ENCODE results near the gene OGT.
A peak's percentile ranks its signal among the peaks of the same experiment; 100 is the strongest.

The OGT gene

DNA sequence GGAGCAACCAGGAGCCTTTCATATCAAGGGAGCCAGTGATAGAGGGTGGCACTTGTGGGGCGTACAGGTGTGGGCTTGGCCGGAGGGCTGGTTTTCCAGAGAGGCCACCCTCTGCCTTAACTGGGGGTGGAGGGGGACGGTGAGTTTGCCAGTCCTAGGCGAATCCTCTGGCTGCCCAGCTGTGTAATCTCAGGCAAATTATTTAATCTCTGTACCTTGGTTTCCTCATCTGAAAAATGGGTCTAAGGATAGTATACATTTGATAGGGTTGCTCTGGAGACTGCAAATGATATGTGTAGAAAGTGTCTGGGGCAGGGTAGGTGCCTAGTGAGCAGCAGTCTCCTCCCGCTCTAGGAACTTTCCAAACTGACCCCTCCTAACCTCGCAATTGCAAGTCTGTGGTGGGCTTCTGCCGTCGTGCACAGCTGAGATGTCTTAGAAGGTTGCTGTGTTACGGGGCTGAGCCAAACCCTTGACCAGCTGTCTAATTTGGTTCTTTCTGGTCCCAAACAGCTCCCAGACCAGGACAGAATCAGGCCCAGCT lies 89.2 kb downstream of the OGT start:
- H3K27me3 ChIP-seq (ENCODE audit: insufficient read depth, low read depth, severe bottlenecking) = peaks cover 16% of the 10 kb centered on the region
- TF ChIP-seq, protein P1, sequence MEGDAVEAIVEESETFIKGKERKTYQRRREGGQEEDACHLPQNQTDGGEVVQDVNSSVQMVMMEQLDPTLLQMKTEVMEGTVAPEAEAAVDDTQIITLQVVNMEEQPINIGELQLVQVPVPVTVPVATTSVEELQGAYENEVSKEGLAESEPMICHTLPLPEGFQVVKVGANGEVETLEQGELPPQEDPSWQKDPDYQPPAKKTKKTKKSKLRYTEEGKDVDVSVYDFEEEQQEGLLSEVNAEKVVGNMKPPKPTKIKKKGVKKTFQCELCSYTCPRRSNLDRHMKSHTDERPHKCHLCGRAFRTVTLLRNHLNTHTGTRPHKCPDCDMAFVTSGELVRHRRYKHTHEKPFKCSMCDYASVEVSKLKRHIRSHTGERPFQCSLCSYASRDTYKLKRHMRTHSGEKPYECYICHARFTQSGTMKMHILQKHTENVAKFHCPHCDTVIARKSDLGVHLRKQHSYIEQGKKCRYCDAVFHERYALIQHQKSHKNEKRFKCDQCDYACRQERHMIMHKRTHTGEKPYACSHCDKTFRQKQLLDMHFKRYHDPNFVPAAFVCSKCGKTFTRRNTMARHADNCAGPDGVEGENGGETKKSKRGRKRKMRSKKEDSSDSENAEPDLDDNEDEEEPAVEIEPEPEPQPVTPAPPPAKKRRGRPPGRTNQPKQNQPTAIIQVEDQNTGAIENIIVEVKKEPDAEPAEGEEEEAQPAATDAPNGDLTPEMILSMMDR (IDR thresholded peaks at IDR 0.05; ENCODE audit: low read depth, low read length) = no peak
- H3K9me3 ChIP-seq (ENCODE audit: severe bottlenecking) = no peaks in the 10 kb centered on the region
- H3K36me3 ChIP-seq = no peaks in the 10 kb centered on the region
- H3K4me3 ChIP-seq (ENCODE audit: low read depth, low read length) = no peak overlapping the region
- no peak overlapping the region for H3K27ac ChIP-seq
- no peak for DNase-seq

DNA sequence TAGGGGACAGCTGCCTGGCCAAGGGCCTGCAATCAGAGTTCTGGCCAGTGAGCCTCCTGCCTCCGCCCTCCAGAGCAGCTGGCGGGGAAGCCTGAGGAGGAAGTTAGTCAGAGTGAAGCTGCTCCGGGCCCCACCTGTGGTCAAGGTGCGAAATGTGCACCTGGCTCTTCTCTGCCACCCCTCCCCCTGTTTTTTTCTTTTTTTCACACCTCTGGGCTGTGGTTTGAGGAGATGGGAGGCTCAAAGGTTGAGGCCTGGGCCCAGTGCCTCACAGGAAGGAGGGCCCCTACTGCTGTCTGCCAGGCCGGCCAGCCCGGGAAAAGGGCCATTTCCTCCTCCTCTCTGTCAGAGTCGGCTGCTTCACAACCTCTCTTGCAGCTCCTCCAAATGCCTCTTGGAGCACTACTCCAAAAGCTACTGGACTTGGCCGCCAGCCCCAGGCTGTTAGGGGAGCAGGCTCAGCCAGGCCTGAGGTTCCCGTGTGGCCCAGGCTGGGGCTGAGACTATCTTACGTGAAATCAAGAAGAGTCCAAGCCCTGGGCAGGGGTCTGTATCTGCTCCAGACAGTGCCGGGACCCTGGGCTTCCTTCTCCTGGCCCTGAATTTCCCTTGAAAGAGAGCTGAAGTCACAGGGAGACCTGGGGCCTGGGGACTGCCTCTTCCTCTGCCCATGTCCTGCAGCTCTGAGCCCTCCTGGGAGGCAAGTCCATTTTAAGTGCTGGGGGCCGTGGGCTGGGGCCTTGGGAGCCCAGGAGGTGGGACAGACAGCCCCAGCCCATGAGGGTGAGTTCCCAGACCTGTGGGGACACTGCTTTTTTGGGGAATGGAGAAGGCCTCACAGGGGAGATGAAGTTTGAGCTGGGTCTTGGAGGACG lies 89.9 kb downstream of the OGT start:
- DNase-seq = peak; percentile 25

DNA sequence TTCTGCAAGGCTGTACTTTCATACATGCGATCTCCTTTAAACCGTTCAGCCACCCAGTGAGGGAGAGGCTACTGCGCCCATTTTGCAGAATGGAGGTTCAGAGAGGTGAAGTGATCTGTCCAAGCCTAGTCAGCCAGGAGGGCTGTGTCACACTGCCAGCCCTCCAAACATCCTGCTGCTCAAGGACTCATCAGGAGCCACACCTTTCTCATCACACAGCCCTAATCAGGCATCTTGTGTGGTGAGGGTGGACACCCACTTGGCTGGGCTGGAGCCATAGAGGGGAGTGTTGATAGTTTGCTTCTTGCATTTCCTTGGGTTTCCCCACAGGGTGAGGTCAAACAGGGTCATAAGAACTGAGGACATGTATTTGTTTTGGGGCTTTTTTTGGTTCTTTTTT lies 90.8 kb downstream of the OGT start:
- Histone ChIP-seq H3K9me3 (ENCODE audit: severe bottlenecking) (no peaks in the 10 kb centered on the region), H3K36me3 (no peaks in the 10 kb centered on the region), H3K4me3 (ENCODE audit: low read depth, low read length) (no peak overlapping the region), H3K27me3 (ENCODE audit: insufficient read depth, low read depth, severe bottlenecking) (peaks cover 15% of the 10 kb centered on the region), H3K27ac (no peak overlapping the region)
- no peak for DNase-seq
- TF ChIP-seq, protein P1 (IDR thresholded peaks at IDR 0.05; ENCODE audit: low read depth, low read length) = no peak

More for the DNA sequence above, 89.9 kb downstream of the OGT start:
- Histone ChIP-seq H3K27ac (no peak overlapping the region), H3K9me3 (ENCODE audit: severe bottlenecking) (no peaks in the 10 kb centered on the region), H3K27me3 (ENCODE audit: insufficient read depth, low read depth, severe bottlenecking) (peaks cover 16% of the 10 kb centered on the region), H3K4me3 (ENCODE audit: low read depth, low read length) (no peak overlapping the region), H3K36me3 (no peaks in the 10 kb centered on the region)
- TF ChIP-seq, protein P1 (IDR thresholded peaks at IDR 0.05; ENCODE audit: low read depth, low read length) = 0 out of 2 replicates have a peak, but pooled peaks have one; percentile 12

DNA sequence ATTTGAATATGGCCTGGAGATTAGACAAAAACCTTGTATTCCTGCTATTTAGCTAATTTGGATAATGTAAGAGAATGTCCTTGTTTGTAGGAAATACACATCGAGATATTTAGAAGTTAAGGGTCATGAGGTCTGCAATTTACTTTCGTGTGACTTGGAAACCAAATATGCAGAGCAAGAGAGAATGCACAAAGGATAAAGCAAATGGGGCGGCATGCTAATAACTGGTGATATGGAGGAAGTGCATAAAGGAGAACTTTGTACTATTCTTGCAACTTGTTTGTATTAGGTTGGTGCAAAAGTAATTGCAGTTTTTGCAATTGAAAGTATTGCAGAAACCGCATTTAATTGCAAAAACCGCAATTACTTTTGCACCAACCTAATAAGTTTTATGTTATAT lies 92.6 kb downstream of the OGT start:
- H3K36me3 ChIP-seq = no peaks in the 10 kb centered on the region
- H3K4me3 ChIP-seq (ENCODE audit: low read depth, low read length) = no peak overlapping the region
- peaks cover 12% of the 10 kb centered on the region for H3K27me3 ChIP-seq (ENCODE audit: insufficient read depth, low read depth, severe bottlenecking)
- H3K27ac ChIP-seq = no peak overlapping the region
- H3K9me3 ChIP-seq (ENCODE audit: severe bottlenecking) = no peaks in the 10 kb centered on the region
- TF ChIP-seq, protein P1 (IDR thresholded peaks at IDR 0.05; ENCODE audit: low read depth, low read length) = no peak
- DNase-seq = no peak

All from WERI-Rb-1 (cell line).